OCI-LY7 (cell line): ENCODE results near the gene IGFBP1. TPM values are rescaled to one million over a fixed set of nuclear protein-coding genes. Genes with fewer than 3 reads are reported as not detected.

Experiments used
- BruUV-seq: library from RNA; stranded (reverse); fragments of 400-500 nt; replicated peaks from 2 replicates; lab custom pipeline; 2021; lab: Mats Ljungman, UMichigan
- CTCF ChIA-PET: fragments of 300-600 bp; sonication (Branson Sonifier 250); formaldehyde crosslinking; loops from one replicate; lab custom pipeline; 2022; ENCODE audit warnings: antibody characterized with exemption; ENCODE audit not compliant: unreplicated experiment; lab: Charles Lee
- POLR2A ChIA-PET: fragments of 300-600 bp; sonication (Branson Sonifier 250); formaldehyde crosslinking; loops from one replicate; lab custom pipeline; 2022; ENCODE audit warnings: antibody characterized with exemption; lab: Charles Lee
- DNase-seq: peaks from one replicate; pipeline ENCODE4 v3.0.0-alpha.2; 2015; ENCODE audit warnings: low spot score
- H2AFZ ChIP-seq: fragments of 200-600 bp; sonication (generic), shearing (Covaris generic); 2 replicates; pipeline ENCODE4 v1.6.1; 2014; ENCODE audit warnings: mild to moderate bottlenecking, antibody characterized with exemption, low read length, moderate library complexity
- H3K27ac ChIP-seq: fragments of 200-600 bp; sonication (generic); 2 replicates; pipeline ENCODE4 v1.5.1; 2014; ENCODE audit warnings: mixed run types, low read depth, mild to moderate bottlenecking, moderate library complexity, low read length, inconsistent platforms; ENCODE audit not compliant: poor library complexity, severe bottlenecking
- H3K36me3 ChIP-seq: fragments of 200-600 bp; sonication (generic); 2 replicates; pipeline ENCODE4 v1.6.1; 2014; ENCODE audit warnings: mild to moderate bottlenecking, antibody characterized with exemption, low read length, moderate library complexity, mixed read lengths; ENCODE audit not compliant: insufficient read depth
- H3K4me1 ChIP-seq: fragments of 200-600 bp; sonication (generic); 2 replicates; pipeline ENCODE4 v1.5.1; 2014; ENCODE audit warnings: mild to moderate bottlenecking, low read length; ENCODE audit not compliant: insufficient read depth, poor library complexity, severe bottlenecking
- H3K4me2 ChIP-seq: fragments of 200-600 bp; sonication (generic); 2 replicates; pipeline ENCODE4 v1.6.1; 2014; ENCODE audit warnings: mild to moderate bottlenecking, low read length
- H3K4me3 ChIP-seq: fragments of 200-600 bp; sonication (generic); 2 replicates; pipeline ENCODE4 v1.5.1; 2014; ENCODE audit warnings: mild to moderate bottlenecking, low read depth, low read length; ENCODE audit not compliant: poor library complexity, severe bottlenecking
- H3K79me2 ChIP-seq: fragments of 200-600 bp; sonication (generic); 2 replicates; pipeline ENCODE4 v1.6.1; 2016; ENCODE audit warnings: low read depth, mild to moderate bottlenecking, low read length, moderate library complexity, mixed read lengths; ENCODE audit not compliant: insufficient read depth
- H3K9me2 ChIP-seq: fragments of 200-600 bp; sonication (generic); 2 replicates; pipeline ENCODE4 v1.6.1; 2016; ENCODE audit warnings: mild to moderate bottlenecking, low read length, mixed read lengths; ENCODE audit not compliant: insufficient read depth
- H3K9me3 ChIP-seq: fragments of 200-600 bp; sonication (generic); 2 replicates; pipeline ENCODE4 v1.6.1; 2014; ENCODE audit warnings: mild to moderate bottlenecking, mixed run types, low read length, mixed read lengths
- H4K20me1 ChIP-seq: fragments of 200-600 bp; sonication (generic); 2 replicates; pipeline ENCODE4 v1.6.1; 2014; ENCODE audit warnings: mild to moderate bottlenecking, antibody characterized with exemption, low read length, moderate library complexity, mixed read lengths; ENCODE audit not compliant: insufficient read depth
- CTCF ChIP-seq: fragments of 200-600 bp; sonication (generic); conservative IDR thresholded peaks from 2 replicates; pipeline ENCODE4 v1.5.1; 2014; ENCODE audit warnings: mild to moderate bottlenecking, antibody characterized with exemption, low read length, moderate library complexity, mixed read lengths
- EZH2phosphoT487 ChIP-seq: fragments of 200-600 bp; sonication (generic); IDR thresholded peaks from 2 replicates; pipeline ENCODE4 v1.6.1; 2018; ENCODE audit warnings: low read depth, borderline replicate concordance, mild to moderate bottlenecking, mixed run types, antibody characterized with exemption, low read length, moderate library complexity, mixed read lengths
- intact Hi-C: fragments of 100-400 bp; cut with micrococcal nuclease; formaldehyde crosslinking; loops from one replicate; pipeline ENCODE4 v1.10.0; 2022; ENCODE audit not compliant: unreplicated experiment
- total RNA-seq, 2 experiments: library from RNA; depleted of rRNA in 1 of 2; stranded (reverse); fragments of >200 nt in 1 of 2; shearing (Covaris generic) in 1 of 2; gene quantifications; 2 replicates each; pipeline ENCODE4 v1.2.3, GENCODE V29; 2014 to 2022

IGFBP1 gene
- total RNA-seq, 2 experiments from 2014 or later: not detected

GRCh38 chr7:45930967-45931366 is 42.7 kb downstream of the IGFBP1 start:
- Histone ChIP-seq H3K4me2 (no peak overlapping the region), H3K27ac (no peak overlapping the region), H4K20me1 (no peaks in the 10 kb centered on the region), H3K9me3 (no peaks in the 10 kb centered on the region), H3K9me2 (no peaks in the 10 kb centered on the region), H3K4me1 (no peaks in the 10 kb centered on the region), H3K36me3 (no peaks in the 10 kb centered on the region), H3K79me2 (no peaks in the 10 kb centered on the region), H2AFZ (no peak overlapping the region), H3K4me3 (no peak overlapping the region)
- CTCF ChIA-PET: no interaction called here
- intact Hi-C loops: no loop called here
- BruUV-seq: no TSS peak
- DNase-seq: no peak
- TF ChIP-seq EZH2phosphoT487 (no peak), CTCF (no peak)
- POLR2A ChIA-PET: no interaction called here

GRCh38 chr7:45937301-45937700 is 49.0 kb downstream of the IGFBP1 start:
- ChIA-PET CTCF (no interaction called here), POLR2A (no interaction called here)
- H3K4me1 ChIP-seq: no peaks in the 10 kb centered on the region
- no peaks in the 10 kb centered on the region for H3K9me3 ChIP-seq
- H3K27ac ChIP-seq: no peak overlapping the region
- DNase-seq: no peak
- BruUV-seq: no TSS peak
- H3K36me3 ChIP-seq: no peaks in the 10 kb centered on the region
- H2AFZ ChIP-seq: no peak overlapping the region
- H4K20me1 ChIP-seq: no peaks in the 10 kb centered on the region
- H3K4me3 ChIP-seq: no peak overlapping the region
- TF ChIP-seq EZH2phosphoT487 (no peak), CTCF (no peak)
- no peaks in the 10 kb centered on the region for H3K79me2 ChIP-seq
- H3K9me2 ChIP-seq: no peaks in the 10 kb centered on the region
- no peak overlapping the region for H3K4me2 ChIP-seq
- intact Hi-C loops: no loop called here

- H3K9me2 ChIP-seq: no peaks in the 10 kb centered on the region
- ChIA-PET CTCF (no interaction called here), POLR2A (no interaction called here)
- H3K27ac ChIP-seq: no peak overlapping the region
- DNase-seq: no peak
- H2AFZ ChIP-seq: no peak overlapping the region
- no peaks in the 10 kb centered on the region for H3K36me3 ChIP-seq
- H4K20me1 ChIP-seq: no peaks in the 10 kb centered on the region
- H3K4me2 ChIP-seq: no peak overlapping the region
- TF ChIP-seq CTCF: no peak
- TF ChIP-seq EZH2phosphoT487: no peak
- no peaks in the 10 kb centered on the region for H3K79me2 ChIP-seq
- no peaks in the 10 kb centered on the region for H3K4me1 ChIP-seq
- no TSS peak for BruUV-seq
- intact Hi-C loops: no loop called here
- no peak overlapping the region for H3K4me3 ChIP-seq
- no peaks in the 10 kb centered on the region for H3K9me3 ChIP-seq
These were observed 49.6 kb downstream of the IGFBP1 start for GRCh38 chr7:45937862-45938261.
